ENCODE results near the gene CINP.

DNA sequence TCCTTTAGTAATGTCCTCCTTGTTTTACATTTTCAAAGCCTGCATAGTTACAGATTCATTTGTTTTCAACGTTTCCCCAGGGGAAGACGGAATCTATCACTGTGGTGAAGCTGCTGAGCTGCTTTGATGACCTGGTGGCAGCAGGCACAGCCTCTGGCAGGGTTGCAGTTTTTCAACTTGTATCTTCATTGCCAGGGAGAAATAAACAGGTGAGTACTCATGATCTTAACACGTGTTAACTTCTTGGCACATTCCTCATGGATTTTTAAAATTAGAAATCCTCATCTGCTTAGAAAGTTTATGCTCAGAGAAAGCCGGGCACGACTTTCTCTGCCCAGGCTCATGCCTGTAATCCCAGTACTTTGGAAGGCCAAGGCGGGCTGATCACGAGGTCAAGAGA lies 44.6 kb upstream of the CINP start:
- TF ChIP-seq EZH2 (optimal IDR thresholded peaks at IDR 0.05; ENCODE audit: low read depth, low read length), result no peak
- TF ChIP-seq, protein P1, sequence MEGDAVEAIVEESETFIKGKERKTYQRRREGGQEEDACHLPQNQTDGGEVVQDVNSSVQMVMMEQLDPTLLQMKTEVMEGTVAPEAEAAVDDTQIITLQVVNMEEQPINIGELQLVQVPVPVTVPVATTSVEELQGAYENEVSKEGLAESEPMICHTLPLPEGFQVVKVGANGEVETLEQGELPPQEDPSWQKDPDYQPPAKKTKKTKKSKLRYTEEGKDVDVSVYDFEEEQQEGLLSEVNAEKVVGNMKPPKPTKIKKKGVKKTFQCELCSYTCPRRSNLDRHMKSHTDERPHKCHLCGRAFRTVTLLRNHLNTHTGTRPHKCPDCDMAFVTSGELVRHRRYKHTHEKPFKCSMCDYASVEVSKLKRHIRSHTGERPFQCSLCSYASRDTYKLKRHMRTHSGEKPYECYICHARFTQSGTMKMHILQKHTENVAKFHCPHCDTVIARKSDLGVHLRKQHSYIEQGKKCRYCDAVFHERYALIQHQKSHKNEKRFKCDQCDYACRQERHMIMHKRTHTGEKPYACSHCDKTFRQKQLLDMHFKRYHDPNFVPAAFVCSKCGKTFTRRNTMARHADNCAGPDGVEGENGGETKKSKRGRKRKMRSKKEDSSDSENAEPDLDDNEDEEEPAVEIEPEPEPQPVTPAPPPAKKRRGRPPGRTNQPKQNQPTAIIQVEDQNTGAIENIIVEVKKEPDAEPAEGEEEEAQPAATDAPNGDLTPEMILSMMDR (IDR thresholded peaks at IDR 0.05; ENCODE audit: low read length), result no peak
- TF ChIP-seq EZH2phosphoT487 (IDR thresholded peaks at IDR 0.05; ENCODE audit: low read length), result no peak
